ENCODE results near the gene CBFA2T3. TPM values are rescaled to one million over a fixed set of nuclear protein-coding genes. Genes with fewer than 3 reads are reported as not detected.

CBFA2T3 gene
- polyA plus RNA-seq, 1 experiment: not detected

- no peak for TF ChIP-seq CTCF (IDR thresholded peaks at IDR 0.05; ENCODE audit: low read depth, low read length)
- H3K27ac ChIP-seq (ENCODE audit: low read depth, low read length): no peak overlapping the region
- no peaks in the 10 kb centered on the region for H3K27me3 ChIP-seq (ENCODE audit: control insufficient read depth, insufficient read depth, low read length)
- ChIA-PET POLR2A (no interaction called here), CTCF (no interaction called here)
- no peaks in the 10 kb centered on the region for H3K9me3 ChIP-seq (ENCODE audit: control insufficient read depth, insufficient read depth, low read length)
- H3K4me3 ChIP-seq (ENCODE audit: low read depth, low read length): no peak overlapping the region
- DNase-seq (ENCODE audit: low read depth, low spot score): no peak
Measured at GRCh38 chr16:88842806-88843205, 134.2 kb downstream of the CBFA2T3 start.

GRCh38 chr16:88842308-88842756 lies 134.7 kb downstream of the CBFA2T3 start:
- TF ChIP-seq CTCF (IDR thresholded peaks at IDR 0.05; ENCODE audit: low read depth, low read length): no peak
- no peaks in the 10 kb centered on the region for H3K27me3 ChIP-seq (ENCODE audit: control insufficient read depth, insufficient read depth, low read length)
- no peak overlapping the region for H3K4me3 ChIP-seq (ENCODE audit: low read depth, low read length)
- DNase-seq (ENCODE audit: low read depth, low spot score): no peak
- H3K27ac ChIP-seq (ENCODE audit: low read depth, low read length): no peak overlapping the region
- ChIA-PET POLR2A (no interaction called here), CTCF (no interaction called here)
- no peaks in the 10 kb centered on the region for H3K9me3 ChIP-seq (ENCODE audit: control insufficient read depth, insufficient read depth, low read length)

GRCh38 chr16:88841521-88842307 lies 135.3 kb downstream of the CBFA2T3 start:
- Histone ChIP-seq H3K9me3 (ENCODE audit: control insufficient read depth, insufficient read depth, low read length) (no peaks in the 10 kb centered on the region), H3K27me3 (ENCODE audit: control insufficient read depth, insufficient read depth, low read length) (no peaks in the 10 kb centered on the region), H3K27ac (ENCODE audit: low read depth, low read length) (no peak overlapping the region), H3K4me3 (ENCODE audit: low read depth, low read length) (no peak overlapping the region)
- CTCF ChIA-PET: no interaction called here
- DNase-seq (ENCODE audit: low read depth, low spot score): no peak
- POLR2A ChIA-PET: no interaction called here
- TF ChIP-seq CTCF (IDR thresholded peaks at IDR 0.05; ENCODE audit: low read depth, low read length): no peak

GRCh38 chr16:88840600-88841215 lies 136.3 kb downstream of the CBFA2T3 start:
- Histone ChIP-seq H3K27ac (ENCODE audit: low read depth, low read length) (no peak overlapping the region), H3K27me3 (ENCODE audit: control insufficient read depth, insufficient read depth, low read length) (no peaks in the 10 kb centered on the region), H3K4me3 (ENCODE audit: low read depth, low read length) (no peak overlapping the region), H3K9me3 (ENCODE audit: control insufficient read depth, insufficient read depth, low read length) (no peaks in the 10 kb centered on the region)
- ChIA-PET CTCF (no interaction called here), POLR2A (no interaction called here)
- DNase-seq (ENCODE audit: low read depth, low spot score): no peak
- TF ChIP-seq CTCF (IDR thresholded peaks at IDR 0.05; ENCODE audit: low read depth, low read length): no peak

Data from AG04450 (cell line).